Stimulated activated CD8-positive, alpha-beta memory T cell treated with anti-CD3 and anti-CD28 coated beads, Interleukin-15, amount 100 ng/mL, for 48 hours (primary cell): Measurements from ENCODE around the gene SKIC3.

Experiments used
- DNase-seq, 2 donors: peaks; one replicate each; pipeline ENCODE4 v3.0.0-alpha.2; 2020; ENCODE audit warnings: low read depth in 2 of 2

Gene SKIC3

GRCh38 chr5:95531491-95531890 lies 23.3 kb downstream of the SKIC3 start:
- DNase-seq, result no peak

- DNase-seq, result no peak
Measured at GRCh38 chr5:95530416-95530815, 24.4 kb downstream of the SKIC3 start.

- no peak for DNase-seq
Measured at GRCh38 chr5:95528565-95528964, 26.2 kb downstream of the SKIC3 start.

GRCh38 chr5:95526871-95527270 lies 27.9 kb downstream of the SKIC3 start:
- no peak for DNase-seq

GRCh38 chr5:95524423-95524822 lies 30.4 kb downstream of the SKIC3 start:
- DNase-seq, result no peak

DNA sequence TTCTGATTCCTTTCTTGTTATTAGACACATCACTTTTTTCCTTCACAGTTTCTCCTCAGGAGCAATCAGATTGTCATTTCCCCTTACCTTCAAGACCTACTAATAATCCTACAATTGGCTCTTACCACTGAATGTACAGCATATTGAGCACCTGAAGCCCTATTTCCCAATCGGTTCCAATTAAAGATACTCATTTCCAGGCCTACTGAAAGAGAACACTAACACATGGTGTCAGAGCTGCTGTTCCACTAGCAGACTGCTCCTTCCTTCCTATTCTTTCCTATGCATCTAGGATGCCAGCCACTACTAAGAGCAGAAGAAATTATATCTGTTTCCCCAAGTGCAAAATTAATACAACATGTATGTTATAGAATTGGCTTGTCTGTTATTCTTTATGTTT lies 34.6 kb downstream of the SKIC3 start:
- no peak for DNase-seq

- no peak for DNase-seq
Measured at GRCh38 chr5:95519681-95520080, 35.1 kb downstream of the SKIC3 start.

DNA sequence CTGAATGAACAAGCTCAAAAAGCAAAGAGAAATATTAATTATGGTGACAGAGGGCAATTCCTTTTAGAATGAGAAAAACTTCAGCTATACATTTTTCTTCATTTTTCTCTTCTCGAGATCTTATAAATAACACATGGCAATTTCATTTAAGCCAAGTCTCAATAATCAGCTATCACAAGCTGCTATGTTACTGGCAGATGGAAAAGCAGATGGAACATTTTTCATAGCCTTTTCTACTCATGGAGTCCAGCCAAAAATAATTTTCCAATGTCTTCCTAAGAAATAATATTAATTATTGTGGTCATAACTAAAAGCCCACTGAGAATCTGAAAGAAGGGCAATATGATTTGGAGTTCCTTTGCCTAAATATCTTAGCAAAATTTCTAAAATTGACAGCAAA lies 35.6 kb downstream of the SKIC3 start:
- DNase-seq, result no peak

GRCh38 chr5:95518417-95518816 lies 36.4 kb downstream of the SKIC3 start:
- no peak for DNase-seq

- no peak for DNase-seq
Measured at GRCh38 chr5:95511606-95512005, 43.2 kb downstream of the SKIC3 start.

DNA sequence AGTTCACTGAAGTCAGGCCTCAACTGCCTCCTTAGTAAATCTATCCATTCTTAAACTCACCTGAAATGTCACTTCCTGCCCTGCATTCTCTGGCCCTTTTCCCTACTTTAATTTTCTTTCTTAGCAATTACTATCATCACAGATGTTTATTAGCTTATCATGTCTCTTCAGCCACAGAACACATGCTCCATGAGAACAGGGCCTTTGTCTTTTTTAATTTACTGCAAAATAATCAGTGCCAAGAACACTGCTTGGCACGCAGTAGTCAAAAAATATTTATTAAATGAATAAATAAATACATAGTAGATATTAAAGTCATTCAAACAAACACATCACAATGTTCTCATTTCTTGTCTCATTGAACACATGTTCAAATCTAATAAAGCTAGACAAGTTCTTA lies 46.2 kb downstream of the SKIC3 start:
- DNase-seq, result no peak
